ENCODE results near the gene KCNK5.

Gene KCNK5

DNA sequence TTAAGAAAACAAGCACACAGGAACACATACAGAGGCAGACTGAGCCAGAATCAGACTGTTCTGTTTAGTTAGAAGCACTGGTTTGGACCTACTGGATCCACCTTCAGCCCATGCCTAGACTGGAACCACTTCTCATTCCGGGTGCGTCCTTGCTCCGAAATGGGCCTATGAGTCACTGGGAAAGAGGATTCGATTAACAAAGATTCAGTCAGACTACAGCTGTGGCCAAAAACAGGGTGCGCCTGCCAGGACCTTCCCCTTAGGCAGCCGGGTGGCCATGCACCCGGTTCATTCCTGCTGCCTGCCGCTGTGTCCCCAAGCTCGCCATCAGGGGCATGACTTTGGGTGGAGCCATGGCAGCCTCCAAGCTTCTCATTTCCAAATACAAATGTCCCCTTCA, 14.5 kb upstream of the KCNK5 start:
- Histone ChIP-seq H3K36me3 (ENCODE audit: control insufficient read depth, insufficient read depth, low read length) (no peaks in the 10 kb centered on the region), H3K27ac (ENCODE audit: insufficient read depth, low read length, poor library complexity, severe bottlenecking) (no peak overlapping the region), H3K27me3 (replicated peaks; ENCODE audit: control insufficient read depth, insufficient read depth, low read length, poor library complexity, severe bottlenecking) (no peaks in the 10 kb centered on the region), H3K4me1 (ENCODE audit: control insufficient read depth, insufficient read depth, low read length, poor library complexity, severe bottlenecking) (no peaks in the 10 kb centered on the region), H3K4me3 (ENCODE audit: insufficient read depth, low read depth, low read length, poor library complexity, severe bottlenecking) (no peak overlapping the region), H3K9me3 (ENCODE audit: control insufficient read depth, low read length) (no peaks in the 10 kb centered on the region)
- DNase-seq, result no peak

GRCh38 chr6:39240155-39240757, 11.0 kb upstream of the KCNK5 start:
- Histone ChIP-seq H3K36me3 (ENCODE audit: control insufficient read depth, insufficient read depth, low read length) (no peaks in the 10 kb centered on the region), H3K4me1 (ENCODE audit: control insufficient read depth, insufficient read depth, low read length, poor library complexity, severe bottlenecking) (no peaks in the 10 kb centered on the region), H3K4me3 (ENCODE audit: insufficient read depth, low read depth, low read length, poor library complexity, severe bottlenecking) (no peak overlapping the region), H3K9me3 (ENCODE audit: control insufficient read depth, low read length) (no peaks in the 10 kb centered on the region), H3K27ac (ENCODE audit: insufficient read depth, low read length, poor library complexity, severe bottlenecking) (no peak overlapping the region), H3K27me3 (replicated peaks; ENCODE audit: control insufficient read depth, insufficient read depth, low read length, poor library complexity, severe bottlenecking) (no peaks in the 10 kb centered on the region)
- DNase-seq, result no peak

DNA sequence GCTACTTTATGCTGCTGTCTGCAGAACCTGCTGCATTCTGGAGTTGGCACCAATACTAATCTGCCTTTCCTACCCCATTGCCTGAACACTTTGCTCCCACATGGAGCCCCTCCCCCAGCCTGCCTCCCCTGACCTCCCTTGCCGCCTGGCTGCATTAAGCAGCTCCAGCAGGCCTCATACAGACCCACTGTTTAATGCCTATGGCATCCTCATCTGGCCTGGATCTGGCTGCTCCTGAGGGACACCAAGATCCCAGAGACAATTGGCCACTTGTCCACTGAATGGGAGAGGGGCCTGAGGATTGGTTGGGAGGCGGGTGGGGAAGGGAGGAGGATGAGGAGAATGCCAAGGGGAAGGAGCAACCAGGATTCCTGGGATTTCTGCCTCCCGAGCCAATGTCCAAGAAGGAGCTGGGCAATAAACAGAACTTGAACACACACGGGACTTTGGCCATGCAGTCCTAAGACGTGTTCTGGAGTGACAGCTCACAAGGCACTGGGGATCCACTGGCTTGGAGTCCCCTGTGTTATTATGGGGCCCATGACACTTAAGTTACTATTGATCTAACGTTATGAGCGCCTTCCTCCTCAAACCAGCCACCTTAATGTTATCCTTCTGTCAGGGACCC, 10.4 kb upstream of the KCNK5 start:
- Histone ChIP-seq H3K27me3 (replicated peaks; ENCODE audit: control insufficient read depth, insufficient read depth, low read length, poor library complexity, severe bottlenecking) (no peaks in the 10 kb centered on the region), H3K4me1 (ENCODE audit: control insufficient read depth, insufficient read depth, low read length, poor library complexity, severe bottlenecking) (no peaks in the 10 kb centered on the region), H3K4me3 (ENCODE audit: insufficient read depth, low read depth, low read length, poor library complexity, severe bottlenecking) (no peak overlapping the region), H3K9me3 (ENCODE audit: control insufficient read depth, low read length) (no peaks in the 10 kb centered on the region), H3K27ac (ENCODE audit: insufficient read depth, low read length, poor library complexity, severe bottlenecking) (no peak overlapping the region), H3K36me3 (ENCODE audit: control insufficient read depth, insufficient read depth, low read length) (no peaks in the 10 kb centered on the region)
- DNase-seq, result no peak

- no peak overlapping the region for H3K27ac ChIP-seq (ENCODE audit: insufficient read depth, low read length, poor library complexity, severe bottlenecking)
- no peaks in the 10 kb centered on the region for H3K36me3 ChIP-seq (ENCODE audit: control insufficient read depth, insufficient read depth, low read length)
- H3K27me3 ChIP-seq (replicated peaks; ENCODE audit: control insufficient read depth, insufficient read depth, low read length, poor library complexity, severe bottlenecking), result no peaks in the 10 kb centered on the region
- H3K4me1 ChIP-seq (ENCODE audit: control insufficient read depth, insufficient read depth, low read length, poor library complexity, severe bottlenecking), result no peaks in the 10 kb centered on the region
- DNase-seq, result no peak
- H3K4me3 ChIP-seq (ENCODE audit: insufficient read depth, low read depth, low read length, poor library complexity, severe bottlenecking), result no peak overlapping the region
- H3K9me3 ChIP-seq (ENCODE audit: control insufficient read depth, low read length), result no peaks in the 10 kb centered on the region
These were observed 7.5 kb upstream of the KCNK5 start for GRCh38 chr6:39236742-39237141.

DNA sequence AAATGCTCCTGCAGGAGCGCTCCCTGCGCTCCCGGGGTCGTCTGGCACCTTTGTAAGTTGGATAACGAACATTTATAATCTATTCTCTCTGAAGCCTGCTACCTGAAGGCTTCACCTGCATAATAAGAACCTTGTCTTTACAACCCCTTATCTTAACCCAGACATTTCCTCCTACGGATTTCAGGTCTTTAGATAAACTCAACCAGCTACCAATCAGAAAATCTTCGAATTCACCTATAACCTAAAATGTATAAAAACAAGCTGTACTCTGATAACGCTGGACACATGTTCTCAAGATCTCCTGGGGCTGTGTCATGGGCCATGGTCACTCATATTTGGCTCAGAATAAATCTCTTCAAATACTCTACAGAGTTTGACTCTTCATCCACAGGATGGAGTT, 4.1 kb upstream of the KCNK5 start:
- H3K36me3 ChIP-seq (ENCODE audit: control insufficient read depth, insufficient read depth, low read length), result no peaks in the 10 kb centered on the region
- H3K4me1 ChIP-seq (ENCODE audit: control insufficient read depth, insufficient read depth, low read length, poor library complexity, severe bottlenecking), result peaks cover 8% of the 10 kb centered on the region
- H3K4me3 ChIP-seq (ENCODE audit: insufficient read depth, low read depth, low read length, poor library complexity, severe bottlenecking), result no peak overlapping the region
- no peak for DNase-seq
- H3K9me3 ChIP-seq (ENCODE audit: control insufficient read depth, low read length), result no peaks in the 10 kb centered on the region
- H3K27me3 ChIP-seq (replicated peaks; ENCODE audit: control insufficient read depth, insufficient read depth, low read length, poor library complexity, severe bottlenecking), result no peaks in the 10 kb centered on the region
- H3K27ac ChIP-seq (ENCODE audit: insufficient read depth, low read length, poor library complexity, severe bottlenecking), result no peak overlapping the region

DNA sequence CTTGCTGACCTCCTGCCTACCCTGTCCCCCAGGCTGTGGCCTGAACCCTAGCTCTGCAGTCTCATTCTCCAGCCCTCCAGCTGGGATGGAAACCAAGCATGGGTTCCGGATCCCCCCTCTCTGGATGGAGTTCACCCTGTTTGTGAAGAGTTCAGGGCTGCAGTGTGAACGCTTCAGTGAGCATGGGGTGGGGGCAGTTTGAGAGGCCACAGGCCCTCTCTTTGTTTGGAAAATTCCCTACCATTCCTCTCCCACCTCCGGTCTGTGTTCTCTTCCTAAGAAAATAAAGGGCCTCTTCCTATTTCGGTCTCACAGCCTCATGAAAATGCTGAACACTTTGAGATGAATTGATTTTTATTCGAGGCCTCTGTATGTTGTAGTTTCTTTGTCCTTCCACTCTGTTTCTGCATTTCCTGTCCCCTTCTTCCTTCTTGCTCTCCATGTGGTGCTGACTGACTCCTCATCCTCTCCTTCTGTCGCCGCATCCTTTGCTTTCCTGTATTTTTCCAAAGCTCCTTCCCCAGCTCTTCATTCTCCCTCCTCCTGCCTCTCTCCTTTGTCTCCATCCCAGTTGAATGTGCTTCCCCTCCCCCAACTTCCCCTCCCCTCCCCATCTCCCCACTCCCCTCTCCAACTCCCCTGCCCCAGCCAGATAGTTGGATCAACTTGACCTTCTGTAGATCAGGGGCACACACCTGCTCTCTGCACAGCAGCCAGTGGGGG, 2.4 kb upstream of the KCNK5 start:
- H3K9me3 ChIP-seq (ENCODE audit: control insufficient read depth, low read length), result no peaks in the 10 kb centered on the region
- H3K4me1 ChIP-seq (ENCODE audit: control insufficient read depth, insufficient read depth, low read length, poor library complexity, severe bottlenecking), result peaks cover 12% of the 10 kb centered on the region
- no peaks in the 10 kb centered on the region for H3K27me3 ChIP-seq (replicated peaks; ENCODE audit: control insufficient read depth, insufficient read depth, low read length, poor library complexity, severe bottlenecking)
- H3K4me3 ChIP-seq (ENCODE audit: insufficient read depth, low read depth, low read length, poor library complexity, severe bottlenecking), result no peak overlapping the region
- no peak overlapping the region for H3K27ac ChIP-seq (ENCODE audit: insufficient read depth, low read length, poor library complexity, severe bottlenecking)
- DNase-seq, result no peak
- H3K36me3 ChIP-seq (ENCODE audit: control insufficient read depth, insufficient read depth, low read length), result no peaks in the 10 kb centered on the region

GRCh38 chr6:39230654-39231035, 1.4 kb upstream of the KCNK5 start:
- no peak for DNase-seq

DNA sequence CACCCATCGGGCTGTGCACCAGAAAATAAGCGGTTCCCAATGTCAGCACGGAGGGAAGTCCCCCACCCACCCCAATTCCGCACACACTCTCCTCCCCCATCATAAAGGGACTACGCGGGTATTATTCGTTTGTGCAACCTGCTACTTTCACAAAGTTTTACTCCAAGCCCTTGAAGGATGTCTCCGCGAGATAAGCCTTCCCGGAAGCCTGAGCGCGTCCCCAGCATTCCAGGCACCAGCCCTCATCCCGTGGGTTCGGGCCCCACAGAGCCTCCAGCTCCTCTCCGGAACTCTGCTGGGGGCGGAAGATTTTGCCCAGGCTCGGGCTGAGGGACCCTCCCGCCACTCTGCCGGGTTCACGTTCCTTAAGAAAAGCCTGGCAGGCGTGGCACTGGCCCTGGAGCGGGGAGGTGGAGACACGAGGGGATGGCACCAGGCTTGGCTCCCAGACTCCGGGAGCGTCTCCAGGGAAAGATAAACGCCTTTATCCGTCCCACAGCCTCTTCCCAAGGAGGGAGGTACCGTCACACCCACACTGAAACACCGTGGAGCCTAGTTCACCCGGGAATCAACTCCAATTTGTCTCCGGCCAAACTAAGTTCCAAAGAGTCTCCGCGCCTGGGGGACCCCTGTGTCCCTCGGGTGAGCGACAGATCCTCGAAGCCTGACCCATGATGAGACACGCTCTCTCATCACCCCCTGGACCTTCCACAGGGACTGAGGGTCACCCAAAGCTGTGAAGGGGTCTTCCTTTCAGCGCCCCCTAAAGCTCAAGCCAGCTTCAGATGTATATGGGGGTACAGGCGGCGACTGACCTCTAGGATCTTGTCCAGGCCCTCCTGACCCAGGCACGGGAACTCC, 934 bp downstream of the KCNK5 start:
- no peak for DNase-seq
- H3K4me3 ChIP-seq (ENCODE audit: insufficient read depth, low read depth, low read length, poor library complexity, severe bottlenecking), result peak overlapping the region; percentile 50
- no peaks in the 10 kb centered on the region for H3K27me3 ChIP-seq (replicated peaks; ENCODE audit: control insufficient read depth, insufficient read depth, low read length, poor library complexity, severe bottlenecking)

More at GRCh38 chr6:39230654-39231035, 1.4 kb upstream of the KCNK5 start:
- no peak overlapping the region for H3K27ac ChIP-seq (ENCODE audit: insufficient read depth, low read length, poor library complexity, severe bottlenecking)
- H3K36me3 ChIP-seq (ENCODE audit: control insufficient read depth, insufficient read depth, low read length), result no peaks in the 10 kb centered on the region
- H3K9me3 ChIP-seq (ENCODE audit: control insufficient read depth, low read length), result no peaks in the 10 kb centered on the region
- peaks cover 15% of the 10 kb centered on the region for H3K4me1 ChIP-seq (ENCODE audit: control insufficient read depth, insufficient read depth, low read length, poor library complexity, severe bottlenecking)
- no peak overlapping the region for H3K4me3 ChIP-seq (ENCODE audit: insufficient read depth, low read depth, low read length, poor library complexity, severe bottlenecking)
- no peaks in the 10 kb centered on the region for H3K27me3 ChIP-seq (replicated peaks; ENCODE audit: control insufficient read depth, insufficient read depth, low read length, poor library complexity, severe bottlenecking)

DNA sequence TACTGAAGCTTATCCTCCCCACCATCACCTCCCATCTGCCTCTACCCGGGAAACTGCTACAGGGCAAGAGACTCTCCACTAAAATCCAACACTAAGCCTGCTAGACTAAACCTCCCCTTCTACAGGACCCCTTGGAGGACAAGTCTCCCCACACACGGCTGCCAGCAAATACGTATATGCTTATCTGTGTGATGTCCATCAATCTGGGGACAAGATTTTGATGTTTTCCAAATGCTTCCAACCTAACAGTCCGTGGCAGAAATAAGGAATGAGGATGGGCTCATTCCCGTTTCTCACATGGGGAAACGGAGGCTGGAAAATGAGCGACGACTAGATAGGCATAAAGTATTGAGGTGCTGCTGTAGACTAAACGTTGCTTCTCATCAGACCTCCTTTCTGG, 1.8 kb downstream of the KCNK5 start:
- H3K4me1 ChIP-seq (ENCODE audit: control insufficient read depth, insufficient read depth, low read length, poor library complexity, severe bottlenecking), result peaks cover 16% of the 10 kb centered on the region
- H3K36me3 ChIP-seq (ENCODE audit: control insufficient read depth, insufficient read depth, low read length), result no peaks in the 10 kb centered on the region
- no peaks in the 10 kb centered on the region for H3K9me3 ChIP-seq (ENCODE audit: control insufficient read depth, low read length)
- H3K27ac ChIP-seq (ENCODE audit: insufficient read depth, low read length, poor library complexity, severe bottlenecking), result no peak overlapping the region
- no peak overlapping the region for H3K4me3 ChIP-seq (ENCODE audit: insufficient read depth, low read depth, low read length, poor library complexity, severe bottlenecking)
- no peaks in the 10 kb centered on the region for H3K27me3 ChIP-seq (replicated peaks; ENCODE audit: control insufficient read depth, insufficient read depth, low read length, poor library complexity, severe bottlenecking)
- no peak for DNase-seq

More for the DNA sequence above, 934 bp downstream of the KCNK5 start:
- H3K9me3 ChIP-seq (ENCODE audit: control insufficient read depth, low read length), result no peaks in the 10 kb centered on the region
- H3K4me1 ChIP-seq (ENCODE audit: control insufficient read depth, insufficient read depth, low read length, poor library complexity, severe bottlenecking), result peaks cover 16% of the 10 kb centered on the region
- H3K36me3 ChIP-seq (ENCODE audit: control insufficient read depth, insufficient read depth, low read length), result no peaks in the 10 kb centered on the region
- no peak overlapping the region for H3K27ac ChIP-seq (ENCODE audit: insufficient read depth, low read length, poor library complexity, severe bottlenecking)
